PC-9 (cell line): ENCODE results near the gene ADGRD1.

Experiments used
- CTCF ChIP-seq: fragments of 200-600 bp; sonication (generic); conservative IDR thresholded peaks from 2 replicates; pipeline ENCODE4 v1.6.1; 2017; ENCODE audit warnings: mixed run types, antibody characterized with exemption, mild to moderate bottlenecking, moderate library complexity
- EZH2 ChIP-seq: fragments of 200-600 bp; sonication (generic); IDR thresholded peaks from 2 replicates; pipeline ENCODE4 v1.8.0; 2017; ENCODE audit warnings: antibody characterized with exemption, low read depth

- TF ChIP-seq CTCF (no peak), EZH2 (no peak)
These were observed 142.3 kb downstream of the ADGRD1 start for GRCh38 chr12:131095826-131096680.
